Measurements from ENCODE around the gene BHMT. TPM values are rescaled to one million over a fixed set of nuclear protein-coding genes. Genes with fewer than 3 reads are reported as not detected.
"Not testable (repeated sequence)": the region's sequence is repeated elsewhere in the genome, so short reads cannot be mapped to it uniquely, and the experiment has no call there.

BHMT gene
- total RNA-seq, 1 experiment from 2014 or later = not detected

- no peak for DNase-seq (ENCODE audit: low read depth)
These were observed 56.4 kb downstream of the BHMT start for GRCh38 chr5:79168031-79168430.

- no peak for DNase-seq (ENCODE audit: low read depth)
These were observed 59.1 kb downstream of the BHMT start for GRCh38 chr5:79170661-79171060.

- DNase-seq (ENCODE audit: low read depth) = no peak
These were observed 60.1 kb downstream of the BHMT start for GRCh38 chr5:79171635-79172245.

- DNase-seq (ENCODE audit: low read depth) = no peak
These were observed 60.7 kb downstream of the BHMT start for GRCh38 chr5:79172269-79172668.

GRCh38 chr5:79173626-79174025 is 62.0 kb downstream of the BHMT start:
- no peak for DNase-seq (ENCODE audit: low read depth)

- not testable (repeated sequence) for DNase-seq (ENCODE audit: low read depth)
These were observed 68.8 kb downstream of the BHMT start for GRCh38 chr5:79180449-79180848.

GRCh38 chr5:79181419-79182022 is 69.9 kb downstream of the BHMT start:
- no peak for DNase-seq (ENCODE audit: low read depth)

Small RNA genes lying within 50 kb of the gene (small RNA-seq; reads per million reads assigned to genes)
- gene RNY3P1 = not detected

Other genes with a start within 250 kb of the BHMT start
- gene ARSB, start 126.5 kb upstream of the BHMT start, total RNA-seq (2014; rRNA removed; shearing (Covaris generic)) = 9.9 and 11.7 TPM in 2 replicates
- 0.24 TPM in 1 of 2 replicates, not detected in the other for gene DMGDH, start 42.1 kb upstream of the BHMT start, total RNA-seq (2014; rRNA removed; shearing (Covaris generic))
- gene BHMT2, start 42.0 kb upstream of the BHMT start, total RNA-seq (2014; rRNA removed; shearing (Covaris generic)) = not detected in 2 replicates
- 3.4 and 3.9 TPM in 2 replicates for gene JMY, start 124.3 kb downstream of the BHMT start, total RNA-seq (2014; rRNA removed; shearing (Covaris generic))